Left cardiac atrium (tissue), 4 donors: ENCODE results near the gene ADAM20. TPM values are rescaled to one million over a fixed set of nuclear protein-coding genes. Genes with fewer than 3 reads are reported as not detected.
A peak's percentile ranks its signal among the peaks of the same experiment; 100 is the strongest.
"Not testable (repeated sequence)": the region's sequence is repeated elsewhere in the genome, so short reads cannot be mapped to it uniquely, and the experiment has no call there.

Experiments
- ATAC-seq, 2 donors: fragments of 200-7000 bp; cut with Tn5 transposase; one replicate each; pipeline ENCODE4 v1.9.1; 2020; ENCODE audit warnings: mild to moderate bottlenecking in 2 of 2, moderate library complexity in 2 of 2
- DNase-seq: peaks from one replicate; pipeline ENCODE4 v3.0.0-alpha.2; 2020
- intact Hi-C, 2 donors: fragments of 100-400 bp; cut with DNase I; formaldehyde crosslinking; loops; one replicate each; pipeline versions ENCODE4 v1.14.1 to v1.15.1; 2022 to 2023
- long read RNA-seq: library from polyadenylated mRNA; unstranded; transcript quantifications from one replicate; pipeline ENCODE4 v2.0.0, GENCODE V29; 2021
- total RNA-seq, 2 donors: library from RNA; stranded (reverse); fragmentation: NEBNext Ultra II Directional; extraction: Animal tissue kit (Norgen Biotek cat#: 25700); gene quantifications; one replicate each; pipeline ENCODE4 v1.2.1, GENCODE V29; 2021
- donor health status: DM: no; HTN: yes; CAD: no.
- donor health status: DM: no; HTN: yes; CAD: no; lungs with severe emphysema.
- donor health status: DM: yes; HTN: yes; CAD: no.
- donor health status: Dilated cardiomyopathy.

ADAM20 gene
- total RNA-seq = under 1 TPM; 0.53 to 0.60 TPM
- long read RNA-seq = 0 reads

- intact Hi-C loops = no loop called here
- DNase-seq = no peak
- ATAC-seq = no peak
Observed at GRCh38 chr14:70534904-70535303, at the start of gene ADAM20. TSS of gene ADAM20 (minus strand) at chr14:70535004. CDS start at chr14:70524757, 10,247 bp downstream.

- intact Hi-C loops = no loop called here
- no peak for ATAC-seq
- no peak for DNase-seq
Observed at GRCh38 chr14:70576891-70577290, 42.1 kb upstream of the ADAM20 start.

GRCh38 chr14:70573050-70573449 is 38.2 kb upstream of the ADAM20 start:
- intact Hi-C loops = no loop called here
- ATAC-seq = no peak

GRCh38 chr14:70571139-70571538 is 36.3 kb upstream of the ADAM20 start:
- no peak for ATAC-seq

More at GRCh38 chr14:70573050-70573449, 38.2 kb upstream of the ADAM20 start:
- no peak for DNase-seq

GRCh38 chr14:70567791-70568190 is 33.0 kb upstream of the ADAM20 start:
- DNase-seq (no peak), ATAC-seq (peak in 1 of 2 donors; percentile 37)
- intact Hi-C loops = no loop called here

More at GRCh38 chr14:70571139-70571538, 36.3 kb upstream of the ADAM20 start:
- intact Hi-C loops = no loop called here
- no peak for DNase-seq

GRCh38 chr14:70563869-70564268 is 29.1 kb upstream of the ADAM20 start:
- intact Hi-C loops = no loop called here
- ATAC-seq = peak; percentile 74 to 77
- peak; percentile 33 for DNase-seq

- no peak for DNase-seq
- intact Hi-C loops = no loop called here
- ATAC-seq = no peak
Observed at GRCh38 chr14:70563417-70563816, 28.6 kb upstream of the ADAM20 start.

GRCh38 chr14:70558356-70558755 is 23.6 kb upstream of the ADAM20 start:
- no peak for ATAC-seq
- DNase-seq = no peak
- intact Hi-C loops = no loop called here

- DNase-seq = peak; percentile 28
- intact Hi-C loops = no loop called here
- peak; percentile 38 to 79 for ATAC-seq
Observed at GRCh38 chr14:70555890-70556289, 21.1 kb upstream of the ADAM20 start.

- DNase-seq (no peak), ATAC-seq (no peak)
- intact Hi-C loops = no loop called here
Observed at GRCh38 chr14:70538087-70538486, 3.3 kb upstream of the ADAM20 start.

- intact Hi-C loops = no loop called here
- DNase-seq (no peak), ATAC-seq (no peak)
Observed at GRCh38 chr14:70536830-70537229, 2.0 kb upstream of the ADAM20 start.

- DNase-seq = no peak
- ATAC-seq = no peak
- intact Hi-C loops = no loop called here
Observed at GRCh38 chr14:70530417-70530816, 4.4 kb downstream of the ADAM20 start.

- ATAC-seq = no peak
- intact Hi-C loops = no loop called here
- DNase-seq = no peak
Observed at GRCh38 chr14:70527501-70528105, 7.2 kb downstream of the ADAM20 start.

GRCh38 chr14:70525691-70526090 is 9.1 kb downstream of the ADAM20 start:
- no peak for ATAC-seq
- DNase-seq = no peak
- intact Hi-C loops = no loop called here

- DNase-seq (no peak), ATAC-seq (no peak)
- intact Hi-C loops = no loop called here
Observed at GRCh38 chr14:70515811-70516210, 19.0 kb downstream of the ADAM20 start.

- no peak for ATAC-seq
- no peak for DNase-seq
- intact Hi-C loops = no loop called here
Observed at GRCh38 chr14:70514168-70515069, 20.4 kb downstream of the ADAM20 start.

- intact Hi-C loops = no loop called here
- no peak for DNase-seq
- no peak for ATAC-seq
Observed at GRCh38 chr14:70498191-70498590, 36.6 kb downstream of the ADAM20 start.

GRCh38 chr14:70489579-70490200 is 45.1 kb downstream of the ADAM20 start:
- DNase-seq = no peak
- intact Hi-C loops = no loop called here
- no peak for ATAC-seq

- DNase-seq, intact Hi-C loops: not testable (repeated sequence)
Observed at GRCh38 chr14:70477356-70478105, 57.3 kb downstream of the ADAM20 start.

More at GRCh38 chr14:70477356-70478105, 57.3 kb downstream of the ADAM20 start:
- not testable (repeated sequence) for ATAC-seq
